Stimulated activated CD8-positive, alpha-beta memory T cell treated with anti-CD3 and anti-CD28 coated beads, Interleukin-4, amount 100 ng/mL, for 1 hour (primary cell): ENCODE measurements around the gene S100A13.
A peak's percentile ranks its signal among the peaks of the same experiment; 100 is the strongest.
"Not testable (repeated sequence)": the region's sequence is repeated elsewhere in the genome, so short reads cannot be mapped to it uniquely, and the experiment has no call there.

Experiments used
- DNase-seq, 2 donors: peaks; one replicate each; pipeline ENCODE4 v3.0.0-alpha.2; 2020; ENCODE audit warnings: low read depth in 2 of 2, low spot score in 1 of 2

Gene S100A13

GRCh38 chr1:153626904-153627714, at the start of gene S100A13:
TSS of gene S100A13 (minus strand) at chr1:153627505. CDS start at chr1:153626472, 1,033 bp downstream.
- DNase-seq: no peak

GRCh38 chr1:153673511-153673910, 46.2 kb upstream of the S100A13 start:
- no peak for DNase-seq

GRCh38 chr1:153671628-153672353, 44.5 kb upstream of the S100A13 start:
- DNase-seq: not testable (repeated sequence)

- peak; percentile 92 to 95 for DNase-seq
Measured at GRCh38 chr1:153670859-153671627, 43.7 kb upstream of the S100A13 start, which contains the start of gene ILF2. TSS of gene ILF2 (minus strand) at chr1:153670993. CDS start at chr1:153670922, 71 bp downstream.

GRCh38 chr1:153670257-153670858, 43.1 kb upstream of the S100A13 start:
- no peak for DNase-seq

- no peak for DNase-seq
Measured at GRCh38 chr1:153669606-153670005, 42.3 kb upstream of the S100A13 start.

- not testable (repeated sequence) for DNase-seq
Measured at GRCh38 chr1:153668672-153669071, 41.4 kb upstream of the S100A13 start.

- DNase-seq: no peak
Measured at GRCh38 chr1:153667439-153667838, 40.1 kb upstream of the S100A13 start.

- no peak for DNase-seq
Measured at GRCh38 chr1:153663211-153663610, 35.9 kb upstream of the S100A13 start.

- DNase-seq: no peak
Measured at GRCh38 chr1:153662269-153662668, 35.0 kb upstream of the S100A13 start.

GRCh38 chr1:153661111-153661708, 33.9 kb upstream of the S100A13 start:
- no peak for DNase-seq

- no peak for DNase-seq
Measured at GRCh38 chr1:153659656-153660055, 32.4 kb upstream of the S100A13 start.

- DNase-seq: no peak
Measured at GRCh38 chr1:153659175-153659534, 31.9 kb upstream of the S100A13 start.

- DNase-seq: peak; percentile 70 to 72
Measured at GRCh38 chr1:153658400-153659174, 31.3 kb upstream of the S100A13 start, which contains the start of gene SNAPIN. TSS of gene SNAPIN (plus strand) at chr1:153658703. CDS start at chr1:153658744, 41 bp downstream.

GRCh38 chr1:153655333-153655732, 28.0 kb upstream of the S100A13 start:
- DNase-seq: no peak

GRCh38 chr1:153652805-153653500, 25.6 kb upstream of the S100A13 start:
- DNase-seq: no peak

- DNase-seq: no peak
Measured at GRCh38 chr1:153651771-153652170, 24.5 kb upstream of the S100A13 start.

GRCh38 chr1:153649863-153650235, 22.5 kb upstream of the S100A13 start:
- no peak for DNase-seq

GRCh38 chr1:153649137-153649862, 22.0 kb upstream of the S100A13 start:
- DNase-seq: no peak
